ENCODE results near the gene PPP3CA. TPM values are rescaled to one million over a fixed set of nuclear protein-coding genes. Genes with fewer than 3 reads are reported as not detected.

PPP3CA gene
- total RNA-seq, 1 experiment from 2014 or later = 31.0 TPM

DNA sequence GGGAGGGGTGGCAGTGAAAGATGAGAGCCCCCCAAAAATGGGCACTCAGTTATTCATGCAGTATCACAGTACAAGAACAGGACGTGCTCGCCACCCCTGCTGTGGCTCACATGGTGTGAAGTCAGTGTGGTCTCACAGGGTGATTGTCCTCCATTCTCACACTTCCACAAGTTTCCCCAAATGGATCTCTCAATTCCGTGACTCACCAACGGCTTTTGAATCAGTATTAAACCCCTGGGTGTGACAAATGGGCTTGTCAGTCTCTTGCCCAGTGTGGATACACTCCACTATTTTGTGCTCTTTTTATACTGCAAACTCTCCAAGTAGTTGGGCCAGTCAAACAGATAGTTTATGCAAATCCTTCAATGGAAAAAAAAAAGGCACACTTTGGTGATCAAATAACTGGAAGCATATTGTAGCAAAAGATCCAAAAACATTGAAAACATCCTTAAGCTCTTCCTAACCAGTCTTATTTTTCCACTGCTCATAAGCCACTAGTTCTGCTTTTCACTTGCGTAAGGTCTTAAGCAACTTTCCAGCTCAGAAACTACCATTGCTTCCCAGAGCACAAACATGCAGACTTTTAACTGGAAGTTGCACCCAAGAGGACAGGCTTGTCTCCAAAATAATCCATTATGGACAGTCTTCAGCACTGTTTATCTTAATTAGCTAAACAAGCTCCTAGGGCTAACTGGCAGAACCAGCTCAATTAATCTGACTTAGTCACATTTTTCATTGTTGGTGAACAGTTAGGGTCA is 365.7 kb downstream of the PPP3CA start:
- intact Hi-C loops (cut with micrococcal nuclease; ENCODE audit: unreplicated experiment) = no loop called here
- H3K4me1 ChIP-seq (ENCODE audit: control insufficient read depth, insufficient read depth, low read length) = no peaks in the 10 kb centered on the region
- H3K36me3 ChIP-seq (ENCODE audit: control insufficient read depth, insufficient read depth, low read length) = no peaks in the 10 kb centered on the region
- H3K27me3 ChIP-seq (ENCODE audit: control insufficient read depth, insufficient read depth, low read length) = no peaks in the 10 kb centered on the region
- DNase-seq (ENCODE audit: low read depth, low spot score) = no peak
- ChIA-PET CTCF (no interaction called here), POLR2A (no interaction called here)
- H3K4me3 ChIP-seq (ENCODE audit: low read depth in 2 of 2, low read length in 2 of 2) = no peak overlapping the region
- no peak for ATAC-seq
- BruUV-seq (replicated peaks) = no TSS peak
- TF ChIP-seq, protein P1, sequence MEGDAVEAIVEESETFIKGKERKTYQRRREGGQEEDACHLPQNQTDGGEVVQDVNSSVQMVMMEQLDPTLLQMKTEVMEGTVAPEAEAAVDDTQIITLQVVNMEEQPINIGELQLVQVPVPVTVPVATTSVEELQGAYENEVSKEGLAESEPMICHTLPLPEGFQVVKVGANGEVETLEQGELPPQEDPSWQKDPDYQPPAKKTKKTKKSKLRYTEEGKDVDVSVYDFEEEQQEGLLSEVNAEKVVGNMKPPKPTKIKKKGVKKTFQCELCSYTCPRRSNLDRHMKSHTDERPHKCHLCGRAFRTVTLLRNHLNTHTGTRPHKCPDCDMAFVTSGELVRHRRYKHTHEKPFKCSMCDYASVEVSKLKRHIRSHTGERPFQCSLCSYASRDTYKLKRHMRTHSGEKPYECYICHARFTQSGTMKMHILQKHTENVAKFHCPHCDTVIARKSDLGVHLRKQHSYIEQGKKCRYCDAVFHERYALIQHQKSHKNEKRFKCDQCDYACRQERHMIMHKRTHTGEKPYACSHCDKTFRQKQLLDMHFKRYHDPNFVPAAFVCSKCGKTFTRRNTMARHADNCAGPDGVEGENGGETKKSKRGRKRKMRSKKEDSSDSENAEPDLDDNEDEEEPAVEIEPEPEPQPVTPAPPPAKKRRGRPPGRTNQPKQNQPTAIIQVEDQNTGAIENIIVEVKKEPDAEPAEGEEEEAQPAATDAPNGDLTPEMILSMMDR (IDR thresholded peaks at IDR 0.05) = no peak
- TF ChIP-seq SIN3A (IDR thresholded peaks at IDR 0.05; ENCODE audit: borderline replicate concordance, insufficient read depth, low read depth, low read length) (no peak), POLR2AphosphoS5 (IDR thresholded peaks at IDR 0.05; ENCODE audit: low read depth, low read length) (no peak), TCF7L2 (IDR thresholded peaks at IDR 0.05; ENCODE audit: low read depth, low read length) (no peak)
- TF ChIP-seq, protein P2, sequence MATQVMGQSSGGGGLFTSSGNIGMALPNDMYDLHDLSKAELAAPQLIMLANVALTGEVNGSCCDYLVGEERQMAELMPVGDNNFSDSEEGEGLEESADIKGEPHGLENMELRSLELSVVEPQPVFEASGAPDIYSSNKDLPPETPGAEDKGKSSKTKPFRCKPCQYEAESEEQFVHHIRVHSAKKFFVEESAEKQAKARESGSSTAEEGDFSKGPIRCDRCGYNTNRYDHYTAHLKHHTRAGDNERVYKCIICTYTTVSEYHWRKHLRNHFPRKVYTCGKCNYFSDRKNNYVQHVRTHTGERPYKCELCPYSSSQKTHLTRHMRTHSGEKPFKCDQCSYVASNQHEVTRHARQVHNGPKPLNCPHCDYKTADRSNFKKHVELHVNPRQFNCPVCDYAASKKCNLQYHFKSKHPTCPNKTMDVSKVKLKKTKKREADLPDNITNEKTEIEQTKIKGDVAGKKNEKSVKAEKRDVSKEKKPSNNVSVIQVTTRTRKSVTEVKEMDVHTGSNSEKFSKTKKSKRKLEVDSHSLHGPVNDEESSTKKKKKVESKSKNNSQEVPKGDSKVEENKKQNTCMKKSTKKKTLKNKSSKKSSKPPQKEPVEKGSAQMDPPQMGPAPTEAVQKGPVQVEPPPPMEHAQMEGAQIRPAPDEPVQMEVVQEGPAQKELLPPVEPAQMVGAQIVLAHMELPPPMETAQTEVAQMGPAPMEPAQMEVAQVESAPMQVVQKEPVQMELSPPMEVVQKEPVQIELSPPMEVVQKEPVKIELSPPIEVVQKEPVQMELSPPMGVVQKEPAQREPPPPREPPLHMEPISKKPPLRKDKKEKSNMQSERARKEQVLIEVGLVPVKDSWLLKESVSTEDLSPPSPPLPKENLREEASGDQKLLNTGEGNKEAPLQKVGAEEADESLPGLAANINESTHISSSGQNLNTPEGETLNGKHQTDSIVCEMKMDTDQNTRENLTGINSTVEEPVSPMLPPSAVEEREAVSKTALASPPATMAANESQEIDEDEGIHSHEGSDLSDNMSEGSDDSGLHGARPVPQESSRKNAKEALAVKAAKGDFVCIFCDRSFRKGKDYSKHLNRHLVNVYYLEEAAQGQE (IDR thresholded peaks at IDR 0.05; ENCODE audit: insufficient read depth in 1 of 2, low read depth in 2 of 2, low read length in 1 of 2) = no peak
- no peak overlapping the region for H3K27ac ChIP-seq (ENCODE audit: low read length)
- in situ Hi-C loops (cut with HindIII; ENCODE audit: low pct_unique_long_range_greater_than_20kb, low sequenced_read_pairs) = no loop called here
- no peaks in the 10 kb centered on the region for H3K9me3 ChIP-seq (ENCODE audit: control insufficient read depth, insufficient read depth, low read depth, low read length)

DNA sequence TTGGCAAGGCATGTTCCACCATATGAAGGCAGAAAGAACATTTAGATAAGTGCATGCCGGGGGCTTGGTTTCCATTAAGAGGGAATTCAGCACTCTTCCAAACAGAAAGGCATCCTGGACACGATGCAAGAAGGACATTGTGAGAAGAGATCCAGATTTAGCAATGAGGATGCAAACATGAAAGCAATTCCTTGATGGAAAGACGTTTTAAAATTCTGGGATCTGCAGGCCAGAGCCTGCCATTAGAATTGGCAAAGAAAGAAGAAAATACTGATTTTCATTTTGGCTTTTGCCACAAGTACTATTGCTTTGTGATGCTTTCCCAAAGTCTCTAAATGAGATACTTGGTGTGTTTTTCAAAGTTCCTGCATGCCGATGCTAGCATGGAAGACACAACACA is 367.6 kb downstream of the PPP3CA start:
- H3K36me3 ChIP-seq (ENCODE audit: control insufficient read depth, insufficient read depth, low read length) = no peaks in the 10 kb centered on the region
- no peak for DNase-seq (ENCODE audit: low read depth, low spot score)
- in situ Hi-C loops (cut with HindIII; ENCODE audit: low pct_unique_long_range_greater_than_20kb, low sequenced_read_pairs) (no loop called here), intact Hi-C loops (cut with micrococcal nuclease; ENCODE audit: unreplicated experiment) (no loop called here)
- no peaks in the 10 kb centered on the region for H3K9me3 ChIP-seq (ENCODE audit: control insufficient read depth, insufficient read depth, low read depth, low read length)
- no peak overlapping the region for H3K27ac ChIP-seq (ENCODE audit: low read length)
- no peak for ATAC-seq
- ChIA-PET CTCF (no interaction called here), POLR2A (no interaction called here)
- BruUV-seq (replicated peaks) = no TSS peak
- H3K27me3 ChIP-seq (ENCODE audit: control insufficient read depth, insufficient read depth, low read length) = no peaks in the 10 kb centered on the region
- H3K4me3 ChIP-seq (ENCODE audit: low read depth in 2 of 2, low read length in 2 of 2) = no peak overlapping the region
- H3K4me1 ChIP-seq (ENCODE audit: control insufficient read depth, insufficient read depth, low read length) = no peaks in the 10 kb centered on the region
- no peak for TF ChIP-seq SIN3A (IDR thresholded peaks at IDR 0.05; ENCODE audit: borderline replicate concordance, insufficient read depth, low read depth, low read length)
- TF ChIP-seq POLR2AphosphoS5 (IDR thresholded peaks at IDR 0.05; ENCODE audit: low read depth, low read length) = no peak
- TF ChIP-seq, protein P1 (IDR thresholded peaks at IDR 0.05) = no peak
- TF ChIP-seq TCF7L2 (IDR thresholded peaks at IDR 0.05; ENCODE audit: low read depth, low read length) = no peak
- TF ChIP-seq, protein P2 (IDR thresholded peaks at IDR 0.05; ENCODE audit: insufficient read depth in 1 of 2, low read depth in 2 of 2, low read length in 1 of 2) = no peak
